Measurements from ENCODE around the gene TMEM190.

The TMEM190 gene

GRCh38 chr19:55352040-55352439 lies 24.6 kb upstream of the TMEM190 start:
- DNase-seq: no peak

GRCh38 chr19:55352549-55353145 lies 24.0 kb upstream of the TMEM190 start:
- H3K27me3 ChIP-seq (replicated peaks; ENCODE audit: control insufficient read depth, insufficient read depth, low read length, poor library complexity, severe bottlenecking): peaks cover 21% of the 10 kb centered on the region
- no peak overlapping the region for H3K4me3 ChIP-seq (ENCODE audit: insufficient read depth, low read depth, low read length, poor library complexity, severe bottlenecking)
- DNase-seq: no peak
- H3K4me1 ChIP-seq (ENCODE audit: control insufficient read depth, insufficient read depth, low read length, poor library complexity, severe bottlenecking): peaks cover 21% of the 10 kb centered on the region
- H3K36me3 ChIP-seq (ENCODE audit: control insufficient read depth, insufficient read depth, low read length): no peaks in the 10 kb centered on the region
- H3K9me3 ChIP-seq (ENCODE audit: control insufficient read depth, low read length): no peaks in the 10 kb centered on the region
- H3K27ac ChIP-seq (ENCODE audit: insufficient read depth, low read length, poor library complexity, severe bottlenecking): no peak overlapping the region

More at GRCh38 chr19:55352040-55352439, 24.6 kb upstream of the TMEM190 start:
- Histone ChIP-seq H3K27me3 (replicated peaks; ENCODE audit: control insufficient read depth, insufficient read depth, low read length, poor library complexity, severe bottlenecking) (peaks cover 21% of the 10 kb centered on the region), H3K36me3 (ENCODE audit: control insufficient read depth, insufficient read depth, low read length) (no peaks in the 10 kb centered on the region), H3K9me3 (ENCODE audit: control insufficient read depth, low read length) (no peaks in the 10 kb centered on the region), H3K27ac (ENCODE audit: insufficient read depth, low read length, poor library complexity, severe bottlenecking) (no peak overlapping the region), H3K4me1 (ENCODE audit: control insufficient read depth, insufficient read depth, low read length, poor library complexity, severe bottlenecking) (peaks cover 21% of the 10 kb centered on the region), H3K4me3 (ENCODE audit: insufficient read depth, low read depth, low read length, poor library complexity, severe bottlenecking) (no peak overlapping the region)

- H3K4me1 ChIP-seq (ENCODE audit: control insufficient read depth, insufficient read depth, low read length, poor library complexity, severe bottlenecking): peaks cover 21% of the 10 kb centered on the region
- no peak overlapping the region for H3K27ac ChIP-seq (ENCODE audit: insufficient read depth, low read length, poor library complexity, severe bottlenecking)
- H3K4me3 ChIP-seq (ENCODE audit: insufficient read depth, low read depth, low read length, poor library complexity, severe bottlenecking): peak overlapping the region; percentile 52
- H3K36me3 ChIP-seq (ENCODE audit: control insufficient read depth, insufficient read depth, low read length): no peaks in the 10 kb centered on the region
- no peaks in the 10 kb centered on the region for H3K9me3 ChIP-seq (ENCODE audit: control insufficient read depth, low read length)
- no peak for DNase-seq
- peaks cover 21% of the 10 kb centered on the region for H3K27me3 ChIP-seq (replicated peaks; ENCODE audit: control insufficient read depth, insufficient read depth, low read length, poor library complexity, severe bottlenecking)
These were observed 23.2 kb upstream of the TMEM190 start for GRCh38 chr19:55353356-55353802.

- no peak overlapping the region for H3K27ac ChIP-seq (ENCODE audit: insufficient read depth, low read length, poor library complexity, severe bottlenecking)
- no peaks in the 10 kb centered on the region for H3K36me3 ChIP-seq (ENCODE audit: control insufficient read depth, insufficient read depth, low read length)
- no peaks in the 10 kb centered on the region for H3K9me3 ChIP-seq (ENCODE audit: control insufficient read depth, low read length)
- peaks cover 21% of the 10 kb centered on the region for H3K4me1 ChIP-seq (ENCODE audit: control insufficient read depth, insufficient read depth, low read length, poor library complexity, severe bottlenecking)
- DNase-seq: peak; percentile 51 to 71 (median 66)
- peak overlapping the region; percentile 52 for H3K4me3 ChIP-seq (ENCODE audit: insufficient read depth, low read depth, low read length, poor library complexity, severe bottlenecking)
- peaks cover 21% of the 10 kb centered on the region for H3K27me3 ChIP-seq (replicated peaks; ENCODE audit: control insufficient read depth, insufficient read depth, low read length, poor library complexity, severe bottlenecking)
These were observed 22.6 kb upstream of the TMEM190 start for GRCh38 chr19:55353803-55354697.

GRCh38 chr19:55354698-55355212 lies 21.9 kb upstream of the TMEM190 start, which contains the start of gene COX6B2:
Gene COX6B2, minus strand, starts transcription at chr19:55354719. Its CDS starts 198 bp downstream, at chr19:55354521.
- DNase-seq: no peak
- no peaks in the 10 kb centered on the region for H3K9me3 ChIP-seq (ENCODE audit: control insufficient read depth, low read length)
- H3K4me3 ChIP-seq (ENCODE audit: insufficient read depth, low read depth, low read length, poor library complexity, severe bottlenecking): peak within 1 kb of the TSS; percentile 52
- H3K36me3 ChIP-seq (ENCODE audit: control insufficient read depth, insufficient read depth, low read length): no peaks in the 10 kb centered on the region
- H3K27me3 ChIP-seq (replicated peaks; ENCODE audit: control insufficient read depth, insufficient read depth, low read length, poor library complexity, severe bottlenecking): peaks cover 21% of the 10 kb centered on the region
- no peak within 1 kb of the TSS for H3K27ac ChIP-seq (ENCODE audit: insufficient read depth, low read length, poor library complexity, severe bottlenecking)
- H3K4me1 ChIP-seq (ENCODE audit: control insufficient read depth, insufficient read depth, low read length, poor library complexity, severe bottlenecking): peaks cover 21% of the 10 kb centered on the region

GRCh38 chr19:55355213-55355821 lies 21.3 kb upstream of the TMEM190 start:
- Histone ChIP-seq H3K27ac (ENCODE audit: insufficient read depth, low read length, poor library complexity, severe bottlenecking) (no peak overlapping the region), H3K9me3 (ENCODE audit: control insufficient read depth, low read length) (no peaks in the 10 kb centered on the region), H3K36me3 (ENCODE audit: control insufficient read depth, insufficient read depth, low read length) (no peaks in the 10 kb centered on the region), H3K4me3 (ENCODE audit: insufficient read depth, low read depth, low read length, poor library complexity, severe bottlenecking) (no peak overlapping the region), H3K4me1 (ENCODE audit: control insufficient read depth, insufficient read depth, low read length, poor library complexity, severe bottlenecking) (peaks cover 21% of the 10 kb centered on the region), H3K27me3 (replicated peaks; ENCODE audit: control insufficient read depth, insufficient read depth, low read length, poor library complexity, severe bottlenecking) (peaks cover 21% of the 10 kb centered on the region)
- DNase-seq: no peak

GRCh38 chr19:55358493-55358892 lies 18.1 kb upstream of the TMEM190 start:
- H3K27ac ChIP-seq (ENCODE audit: insufficient read depth, low read length, poor library complexity, severe bottlenecking): no peak overlapping the region
- DNase-seq: no peak
- no peaks in the 10 kb centered on the region for H3K36me3 ChIP-seq (ENCODE audit: control insufficient read depth, insufficient read depth, low read length)
- H3K4me1 ChIP-seq (ENCODE audit: control insufficient read depth, insufficient read depth, low read length, poor library complexity, severe bottlenecking): peaks cover 12% of the 10 kb centered on the region
- H3K9me3 ChIP-seq (ENCODE audit: control insufficient read depth, low read length): no peaks in the 10 kb centered on the region
- H3K27me3 ChIP-seq (replicated peaks; ENCODE audit: control insufficient read depth, insufficient read depth, low read length, poor library complexity, severe bottlenecking): peaks cover 13% of the 10 kb centered on the region
- H3K4me3 ChIP-seq (ENCODE audit: insufficient read depth, low read depth, low read length, poor library complexity, severe bottlenecking): no peak overlapping the region

GRCh38 chr19:55358943-55359908 lies 17.4 kb upstream of the TMEM190 start:
- Histone ChIP-seq H3K9me3 (ENCODE audit: control insufficient read depth, low read length) (no peaks in the 10 kb centered on the region), H3K36me3 (ENCODE audit: control insufficient read depth, insufficient read depth, low read length) (no peaks in the 10 kb centered on the region), H3K4me1 (ENCODE audit: control insufficient read depth, insufficient read depth, low read length, poor library complexity, severe bottlenecking) (peaks cover 5% of the 10 kb centered on the region), H3K27me3 (replicated peaks; ENCODE audit: control insufficient read depth, insufficient read depth, low read length, poor library complexity, severe bottlenecking) (peaks cover 6% of the 10 kb centered on the region), H3K4me3 (ENCODE audit: insufficient read depth, low read depth, low read length, poor library complexity, severe bottlenecking) (no peak overlapping the region), H3K27ac (ENCODE audit: insufficient read depth, low read length, poor library complexity, severe bottlenecking) (no peak overlapping the region)
- DNase-seq: no peak

- Histone ChIP-seq H3K9me3 (ENCODE audit: control insufficient read depth, low read length) (no peaks in the 10 kb centered on the region), H3K4me1 (ENCODE audit: control insufficient read depth, insufficient read depth, low read length, poor library complexity, severe bottlenecking) (no peaks in the 10 kb centered on the region), H3K27me3 (replicated peaks; ENCODE audit: control insufficient read depth, insufficient read depth, low read length, poor library complexity, severe bottlenecking) (no peaks in the 10 kb centered on the region), H3K36me3 (ENCODE audit: control insufficient read depth, insufficient read depth, low read length) (no peaks in the 10 kb centered on the region), H3K4me3 (ENCODE audit: insufficient read depth, low read depth, low read length, poor library complexity, severe bottlenecking) (no peak overlapping the region), H3K27ac (ENCODE audit: insufficient read depth, low read length, poor library complexity, severe bottlenecking) (no peak overlapping the region)
- no peak for DNase-seq
These were observed 15.7 kb upstream of the TMEM190 start for GRCh38 chr19:55360902-55361301.
